Keratinocyte (primary cell): ENCODE data around the gene NR5A1.

ENCODE experiments used
- CTCF ChIP-seq, 3 experiments: IDR thresholded peaks in 1 of 3; conservative IDR thresholded peaks in 1 of 3; optimal IDR thresholded peaks in 1 of 3; 2 replicates in 2 of 3; 3 replicates in 1 of 3; pipeline versions ENCODE3 to v1.5.1; 2011; ENCODE audit warnings: low read length in 3 of 3, mild to moderate bottlenecking in 3 of 3, moderate library complexity in 2 of 3, control low read depth in 1 of 3, inconsistent platforms in 1 of 3; ENCODE audit not compliant: insufficient read depth in 2 of 3; ENCODE audit errors: extremely low read depth in 1 of 3
- EZH2 ChIP-seq: IDR thresholded peaks from one replicate; pipeline ENCODE4 v1.6.1; 2012; ENCODE audit warnings: inconsistent platforms, mild to moderate bottlenecking, low read length, moderate library complexity

- TF ChIP-seq CTCF (optimal IDR thresholded peaks at IDR 0.05 in 1 of 3, IDR thresholded peaks at IDR 0.05 in 1 of 3, conservative IDR thresholded peaks at IDR 0.05 in 1 of 3; ENCODE audit: extremely low read depth in 1 of 3, insufficient read depth in 2 of 3, low read length in 3 of 3) (no peak), EZH2 (no peak)
Measured at GRCh38 chr9:124507880-124508423, 753 bp upstream of the NR5A1 start.
